Panc1 (cell line): ENCODE results near the gene TPSG1. TPM values are rescaled to one million over a fixed set of nuclear protein-coding genes. Genes with fewer than 3 reads are reported as not detected.
"Not testable (repeated sequence)": the region's sequence is repeated elsewhere in the genome, so short reads cannot be mapped to it uniquely, and the experiment has no call there.

Experiments used
- ATAC-seq: fragments of 200-7000 bp; cut with Tn5 transposase; 2 replicates; pipeline ENCODE4 v1.9.1; 2020; ENCODE audit warnings: mild to moderate bottlenecking, moderate library complexity
- BruUV-seq: library from RNA; stranded (reverse); fragments of 400-500 nt; replicated peaks from 2 replicates; lab custom pipeline; 2021; lab: Mats Ljungman, UMichigan
- CTCF ChIA-PET: fragments of 300-600 bp; sonication (Branson Sonifier 250); formaldehyde crosslinking; loops from one replicate; lab custom pipeline; 2022; ENCODE audit warnings: antibody characterized with exemption; lab: Charles Lee
- POLR2A ChIA-PET: fragments of 300-600 bp; sonication (Branson Sonifier 250); formaldehyde crosslinking; loops from one replicate; lab custom pipeline; 2022; ENCODE audit warnings: antibody characterized with exemption; lab: Charles Lee
- DNase-seq: peaks from one replicate; pipeline ENCODE4 v3.0.0-alpha.2; 2010; ENCODE audit warnings: low read depth, low spot score
- H3K27ac ChIP-seq: 2 replicates; pipeline ENCODE4 v1.5.1; 2011; ENCODE audit warnings: mild to moderate bottlenecking, low read length, inconsistent platforms
- H3K27me3 ChIP-seq: fragments of 200-500 bp; sonication (Bioruptor generic); 2 replicates; pipeline ENCODE4 v1.6.0; 2014; ENCODE audit warnings: low read length, inconsistent platforms; ENCODE audit not compliant: control insufficient read depth, insufficient read depth
- H3K36me3 ChIP-seq: fragments of 200-500 bp; sonication (Bioruptor generic); 2 replicates; pipeline ENCODE4 v1.5.1; 2014; ENCODE audit warnings: inconsistent platforms, mild to moderate bottlenecking, low read length, moderate library complexity; ENCODE audit not compliant: control insufficient read depth, insufficient read depth
- H3K4me1 ChIP-seq: 2 replicates; pipeline ENCODE4 v1.5.1; 2011; ENCODE audit warnings: inconsistent platforms, mild to moderate bottlenecking, low read length, moderate library complexity; ENCODE audit not compliant: control insufficient read depth, insufficient read depth
- H3K4me3 ChIP-seq, 2 experiments: 2 replicates each; pipeline ENCODE4 v1.5.1; 2011 to 2012; ENCODE audit warnings: low read depth in 2 of 2, low read length in 2 of 2, mild to moderate bottlenecking in 2 of 2, inconsistent platforms in 1 of 2, moderate library complexity in 1 of 2
- H3K9me3 ChIP-seq: fragments of 200-500 bp; sonication (Bioruptor generic); 2 replicates; pipeline ENCODE4 v1.5.1; 2014; ENCODE audit warnings: low read depth, mild to moderate bottlenecking, inconsistent platforms, low read length, moderate library complexity; ENCODE audit not compliant: control insufficient read depth, insufficient read depth
- CTCF ChIP-seq: fragments of 450-650 bp; IDR thresholded peaks from 2 replicates; pipeline ENCODE4 v1.5.1; 2017; ENCODE audit warnings: mild to moderate bottlenecking
- POLR2AphosphoS5 ChIP-seq: IDR thresholded peaks from 2 replicates; pipeline ENCODE4 v1.6.1; 2012; ENCODE audit warnings: mild to moderate bottlenecking, low read depth, low read length, moderate library complexity
- REST ChIP-seq, 2 experiments: IDR thresholded peaks; 2 replicates each; pipeline ENCODE4 v1.6.1; 2011 to 2012; ENCODE audit warnings: low read depth in 2 of 2, control low read depth in 1 of 2, low read length in 1 of 2, mild to moderate bottlenecking in 1 of 2, moderate library complexity in 1 of 2; ENCODE audit not compliant: insufficient read depth in 1 of 2
- SIN3A ChIP-seq: IDR thresholded peaks from 2 replicates; pipeline ENCODE4 v1.6.1; 2012; ENCODE audit warnings: low read depth, mild to moderate bottlenecking, low read length, moderate library complexity, borderline replicate concordance; ENCODE audit not compliant: insufficient read depth
- TCF7L2 ChIP-seq: IDR thresholded peaks from 2 replicates; pipeline ENCODE4 v1.6.1; 2011; ENCODE audit warnings: mild to moderate bottlenecking, low read depth, low read length, inconsistent platforms
- in situ Hi-C: cut with HindIII; loops from 2 replicates; pipeline ENCODE4 v1.10.0; 2016; ENCODE audit warnings: low sequenced_read_pairs, low pct_unique_long_range_greater_than_20kb
- intact Hi-C: fragments of 100-400 bp; cut with micrococcal nuclease; formaldehyde crosslinking; loops from one replicate; pipeline ENCODE4 v1.10.0; 2022; ENCODE audit not compliant: unreplicated experiment
- total RNA-seq: library from RNA; stranded (reverse); gene quantifications from one replicate; pipeline ENCODE4 v1.2.1, GENCODE V29; 2021; ENCODE audit not compliant: unreplicated experiment

Gene TPSG1
- total RNA-seq, 1 experiment from 2014 or later: 4.6 TPM

- in situ Hi-C loops: no loop called here
- POLR2A ChIA-PET: no interaction called here
- BruUV-seq: no TSS peak
- Histone ChIP-seq H3K36me3 (no peaks in the 10 kb centered on the region), H3K27ac (no peak overlapping the region), H3K4me3 (no peak overlapping the region), H3K4me1 (peaks cover under 1% of the 10 kb centered on the region; the same call in 1 of the 2 replicates), H3K9me3 (no peaks in the 10 kb centered on the region), H3K27me3 (no peaks in the 10 kb centered on the region)
- ATAC-seq: no peak
- DNase-seq: no peak
- no peak for TF ChIP-seq CTCF
- no peak for TF ChIP-seq SIN3A
- TF ChIP-seq TCF7L2: no peak
- no peak for TF ChIP-seq REST (IDR thresholded peaks at IDR 0.05; ENCODE audit: insufficient read depth in 1 of 2, low read depth in 2 of 2, low read length in 1 of 2)
- TF ChIP-seq POLR2AphosphoS5: no peak
- CTCF ChIA-PET: no interaction called here
- intact Hi-C loops: no loop called here
These were observed 47.6 kb upstream of the TPSG1 start for GRCh38 chr16:1272453-1273198.

GRCh38 chr16:1271724-1272413 lies 46.8 kb upstream of the TPSG1 start:
- BruUV-seq, H3K4me1 ChIP-seq, H3K9me3 ChIP-seq, in situ Hi-C loops, DNase-seq, intact Hi-C loops, H3K27ac ChIP-seq, ATAC-seq, H3K36me3 ChIP-seq, CTCF ChIA-PET, H3K4me3 ChIP-seq, H3K27me3 ChIP-seq: not testable (repeated sequence)
- POLR2A ChIA-PET: interaction anchor here (0.9 kb wide), 1 partner anchor 28 kb away, joined by 3 read pairs; no protein-coding TSS in a partner anchor

GRCh38 chr16:1271380-1271723 lies 46.3 kb upstream of the TPSG1 start:
- ChIA-PET CTCF (no interaction called here), POLR2A (interaction anchor here (0.9 kb wide), 1 partner anchor 28 kb away, joined by 3 read pairs; no protein-coding TSS in a partner anchor)
- no TSS peak for BruUV-seq
- intact Hi-C loops (no loop called here), in situ Hi-C loops (no loop called here)
- no peaks in the 10 kb centered on the region for H3K4me1 ChIP-seq
- no peaks in the 10 kb centered on the region for H3K9me3 ChIP-seq
- no peak overlapping the region for H3K27ac ChIP-seq
- DNase-seq (no peak), ATAC-seq (no peak)
- no peaks in the 10 kb centered on the region for H3K36me3 ChIP-seq
- H3K4me3 ChIP-seq: no peak overlapping the region
- TF ChIP-seq TCF7L2: no peak
- TF ChIP-seq REST (IDR thresholded peaks at IDR 0.05; ENCODE audit: insufficient read depth in 1 of 2, low read depth in 2 of 2, low read length in 1 of 2): no peak
- no peak for TF ChIP-seq SIN3A
- no peak for TF ChIP-seq POLR2AphosphoS5
- TF ChIP-seq CTCF: no peak
- no peaks in the 10 kb centered on the region for H3K27me3 ChIP-seq
